ENCODE data around the gene FCER1G.

GRCh38 chr1:161219078-161219892 is 4.2 kb downstream of the FCER1G start:
- TF ChIP-seq ATF3 (IDR thresholded peaks at IDR 0.05) (no peak), NR2F2 (IDR thresholded peaks at IDR 0.05) (no peak), CTCF (IDR thresholded peaks at IDR 0.05; ENCODE audit: low read depth, low read length, missing input control) (no peak), TAF1 (conservative IDR thresholded peaks at IDR 0.05) (no peak), RAD21 (IDR thresholded peaks at IDR 0.05) (no peak), MAX (IDR thresholded peaks at IDR 0.05) (no peak), REST (IDR thresholded peaks at IDR 0.05) (no peak), HNF4G (IDR thresholded peaks at IDR 0.05) (no peak), SP1 (IDR thresholded peaks at IDR 0.05) (peak; percentile 64), RXRA (IDR thresholded peaks at IDR 0.05) (peak; percentile 26 to 56), JUND (IDR thresholded peaks at IDR 0.05) (no peak), GABPA (IDR thresholded peaks at IDR 0.05 in 1 of 2, conservative IDR thresholded peaks at IDR 0.05 in 1 of 2) (no peak), EGR1 (IDR thresholded peaks at IDR 0.05; ENCODE audit: low read depth in 2 of 2) (no peak), YY1 (IDR thresholded peaks at IDR 0.05) (no peak)
